RPMI8226 (cell line): Measurements from ENCODE around the gene CDH11.

Experiments used
- DNase-seq: peaks from one replicate; pipeline ENCODE4 v3.0.0-alpha.2; 2015

The CDH11 gene

GRCh38 chr16:64898159-64898558 lies 223.7 kb downstream of the CDH11 start:
- no peak for DNase-seq
